GM21447 (cell line): ENCODE data around the gene SPATA31C1.
"Not testable (repeated sequence)": the region's sequence is repeated elsewhere in the genome, so short reads cannot be mapped to it uniquely, and the experiment has no call there.

Experiments used
- ATAC-seq: cut with Tn5 transposase; IDR thresholded peaks from one replicate; pipeline ENCODE4 v1.9.1; 2021; ENCODE audit not compliant: unreplicated experiment

Gene SPATA31C1

GRCh38 chr9:87917662-87918061, at the start of gene SPATA31C1:
TSS of gene SPATA31C1 (plus strand) at chr9:87917962.
- not testable (repeated sequence) for ATAC-seq

GRCh38 chr9:87868175-87868574, 49.6 kb upstream of the SPATA31C1 start:
- no peak for ATAC-seq

GRCh38 chr9:87868635-87869034, 49.1 kb upstream of the SPATA31C1 start:
- no peak for ATAC-seq

GRCh38 chr9:87869082-87869481, 48.7 kb upstream of the SPATA31C1 start:
- ATAC-seq = no peak

GRCh38 chr9:87871425-87872078, 46.2 kb upstream of the SPATA31C1 start:
- ATAC-seq = no peak

- no peak for ATAC-seq
These were observed 45.6 kb upstream of the SPATA31C1 start for GRCh38 chr9:87872079-87872624.

GRCh38 chr9:87873607-87874303, 44.0 kb upstream of the SPATA31C1 start:
- no peak for ATAC-seq

- ATAC-seq = no peak
These were observed 43.5 kb upstream of the SPATA31C1 start for GRCh38 chr9:87874304-87874623.

GRCh38 chr9:87875060-87875459, 42.7 kb upstream of the SPATA31C1 start:
- ATAC-seq = no peak

GRCh38 chr9:87875831-87876545, 41.8 kb upstream of the SPATA31C1 start:
- ATAC-seq = no peak

GRCh38 chr9:87876708-87877107, 41.1 kb upstream of the SPATA31C1 start:
- no peak for ATAC-seq

GRCh38 chr9:87878989-87879511, 38.7 kb upstream of the SPATA31C1 start:
- ATAC-seq = no peak

GRCh38 chr9:87880116-87880515, 37.6 kb upstream of the SPATA31C1 start:
- ATAC-seq = no peak

GRCh38 chr9:87880683-87881082, 37.1 kb upstream of the SPATA31C1 start:
- no peak for ATAC-seq

GRCh38 chr9:87882627-87883026, 35.1 kb upstream of the SPATA31C1 start, which contains the start of gene SPATA31E1:
TSS of gene SPATA31E1 (plus strand) at chr9:87882877. CDS start at chr9:87882892, 15 bp downstream.
- no peak for ATAC-seq

- no peak for ATAC-seq
These were observed 34.5 kb upstream of the SPATA31C1 start for GRCh38 chr9:87883274-87883673.

GRCh38 chr9:87883990-87884389, 33.8 kb upstream of the SPATA31C1 start:
- no peak for ATAC-seq

- ATAC-seq = no peak
These were observed 32.9 kb upstream of the SPATA31C1 start for GRCh38 chr9:87884578-87885459.

GRCh38 chr9:87885484-87886189, 32.1 kb upstream of the SPATA31C1 start:
- ATAC-seq = no peak
